GM13977 (cell line): ENCODE measurements around the gene ENAH.
A peak's percentile ranks its signal among the peaks of the same experiment; 100 is the strongest.

ENCODE experiments used
- DNase-seq: peaks from one replicate; pipeline ENCODE4 v3.0.0; 2012; ENCODE audit warnings: low spot score
- CTCF ChIP-seq: IDR thresholded peaks from 2 replicates; pipeline ENCODE4 v1.5.1; 2012; ENCODE audit warnings: mild to moderate bottlenecking, control low read depth; ENCODE audit not compliant: insufficient read depth; ENCODE audit errors: extremely low read depth, missing control alignments
- in situ Hi-C: fragments of 300-500 bp; cut with MboI; formaldehyde crosslinking; loops from one replicate; pipeline ENCODE4 v1.12.0; 2022; ENCODE audit warnings: low sequenced_read_pairs, low pct_unique_long_range_greater_than_20kb, mixed read lengths, inconsistent platforms; ENCODE audit not compliant: unreplicated experiment

ENAH gene

GRCh38 chr1:225446595-225446960 lies 206.3 kb downstream of the ENAH start:
- DNase-seq: no peak
- in situ Hi-C loops: no loop called here
- TF ChIP-seq CTCF: no peak

DNA sequence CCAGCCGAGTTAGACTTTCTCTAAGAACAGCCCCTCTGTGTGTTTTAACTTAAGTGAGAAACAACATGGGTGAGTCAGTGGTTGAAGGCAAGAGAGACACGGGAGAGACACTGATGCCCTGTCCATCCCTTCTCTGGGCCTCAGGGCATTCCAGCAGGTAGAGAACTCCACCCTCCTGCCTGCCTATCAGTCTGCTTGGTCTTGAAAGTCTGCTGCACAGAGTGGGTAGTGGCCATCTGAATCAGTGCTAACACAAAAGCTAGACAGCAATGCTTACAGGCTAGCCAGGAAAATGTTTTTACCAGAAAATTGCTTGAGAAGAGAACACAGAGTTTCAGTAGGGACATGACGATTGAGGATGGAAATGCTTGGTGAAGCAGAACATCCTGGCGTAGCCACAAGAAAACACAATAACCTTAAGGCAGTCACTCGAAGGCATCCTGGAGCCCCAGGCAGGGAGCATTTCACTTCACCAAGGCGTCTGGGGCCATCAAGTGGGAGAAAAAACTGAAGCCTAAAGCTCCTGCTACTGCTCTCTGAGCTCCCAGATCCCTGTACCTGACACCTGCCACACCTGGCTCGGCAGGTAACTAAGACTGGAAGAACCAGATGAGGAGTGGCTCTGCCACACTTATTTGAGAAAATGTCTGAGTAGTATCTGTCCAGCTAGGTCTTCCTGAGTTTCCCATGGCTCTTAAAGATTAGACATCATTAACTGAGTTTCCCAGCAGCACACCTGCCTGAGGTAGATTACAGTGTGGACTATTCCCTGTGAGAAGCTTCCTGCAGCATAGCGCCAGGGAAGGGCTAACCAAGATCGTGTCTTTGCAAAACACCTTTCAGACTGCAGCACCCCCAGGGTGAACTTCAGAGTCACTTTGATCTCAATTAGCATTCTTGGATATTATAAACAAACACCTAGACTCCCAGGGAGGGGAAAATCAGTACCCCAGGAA lies 207.0 kb downstream of the ENAH start:
- no peak for TF ChIP-seq CTCF
- DNase-seq: no peak
- in situ Hi-C loops: no loop called here

- in situ Hi-C loops: no loop called here
- no peak for DNase-seq
- TF ChIP-seq CTCF: no peak
Measured at GRCh38 chr1:225442123-225442505, 210.8 kb downstream of the ENAH start.

DNA sequence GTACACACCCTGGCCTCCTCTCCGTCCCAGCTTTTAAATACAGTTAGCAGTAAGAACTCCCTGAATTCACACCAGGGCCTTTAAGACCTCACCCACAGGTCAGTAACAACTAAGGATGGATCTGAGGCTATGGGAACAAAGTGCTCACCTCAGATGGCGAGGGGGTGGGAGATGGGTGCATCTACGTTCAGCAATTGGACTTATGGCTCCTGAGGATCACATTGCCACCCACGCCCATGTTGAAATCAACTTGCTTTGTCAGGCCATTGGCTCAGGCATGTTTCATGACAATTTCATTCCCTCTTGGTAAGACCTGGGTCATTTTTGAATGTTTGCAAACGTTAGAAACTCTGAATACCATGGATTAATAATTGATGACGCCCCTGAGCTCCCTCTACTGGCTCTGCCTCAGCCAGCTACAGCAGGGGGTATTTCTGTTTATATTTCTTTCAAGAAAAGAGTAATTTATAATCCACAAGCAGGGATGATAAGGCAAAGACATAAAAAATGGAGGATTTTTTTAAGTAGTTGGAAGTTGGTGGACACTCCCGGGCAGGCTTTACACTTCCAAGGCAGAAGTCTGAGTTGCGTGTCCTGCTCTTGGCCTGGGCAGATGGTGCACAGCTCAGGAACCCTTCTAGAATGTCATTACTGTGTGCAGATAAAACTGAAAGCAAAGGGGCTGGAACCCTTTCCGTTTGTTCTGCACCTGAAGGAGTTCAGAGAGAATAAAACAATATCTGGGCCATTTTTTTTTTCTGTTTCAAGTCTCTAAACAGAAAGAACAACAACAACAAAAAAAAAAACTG lies 211.4 kb downstream of the ENAH start:
- no peak for DNase-seq
- in situ Hi-C loops: no loop called here
- peak; percentile 50 for TF ChIP-seq CTCF

DNA sequence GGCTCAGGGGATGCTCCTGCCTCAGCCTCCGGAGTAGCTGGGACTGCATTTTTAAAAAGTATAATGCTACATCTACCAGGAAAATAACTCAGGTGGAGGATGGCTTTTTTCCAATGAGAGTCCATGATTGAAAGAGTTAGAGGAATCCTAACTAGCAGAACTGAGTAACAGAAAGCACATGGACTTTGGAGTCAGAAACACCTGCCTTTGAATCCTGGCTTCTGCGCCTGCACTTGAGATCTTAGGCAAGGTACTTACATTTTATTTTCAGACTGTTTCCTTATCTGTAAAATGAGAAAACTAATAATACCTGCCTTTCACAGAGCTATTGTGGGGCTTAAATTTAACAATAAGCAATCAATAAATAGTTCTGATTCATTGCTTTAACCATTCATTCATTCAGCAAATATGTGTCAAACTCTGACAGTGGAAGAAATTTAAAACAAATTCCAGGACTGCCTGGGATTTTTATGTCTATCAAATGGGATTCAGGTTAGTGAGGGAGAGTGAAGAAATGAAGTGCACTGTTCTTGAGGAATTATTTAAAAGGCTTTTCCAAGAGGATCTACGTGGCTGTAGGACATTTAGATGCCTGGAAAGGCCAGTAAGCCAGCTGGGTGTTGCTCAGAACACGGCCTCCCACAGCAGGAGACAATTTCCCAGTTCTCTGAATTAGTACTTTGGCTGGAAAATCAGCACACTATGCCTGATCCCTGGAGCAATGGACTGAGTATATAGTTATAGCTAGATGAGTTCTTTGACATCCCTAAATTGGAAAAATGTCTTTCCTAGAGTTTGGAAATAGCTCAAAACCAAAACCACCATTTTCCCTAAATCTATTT lies 212.3 kb downstream of the ENAH start:
- no peak for TF ChIP-seq CTCF
- in situ Hi-C loops: no loop called here
- no peak for DNase-seq

DNA sequence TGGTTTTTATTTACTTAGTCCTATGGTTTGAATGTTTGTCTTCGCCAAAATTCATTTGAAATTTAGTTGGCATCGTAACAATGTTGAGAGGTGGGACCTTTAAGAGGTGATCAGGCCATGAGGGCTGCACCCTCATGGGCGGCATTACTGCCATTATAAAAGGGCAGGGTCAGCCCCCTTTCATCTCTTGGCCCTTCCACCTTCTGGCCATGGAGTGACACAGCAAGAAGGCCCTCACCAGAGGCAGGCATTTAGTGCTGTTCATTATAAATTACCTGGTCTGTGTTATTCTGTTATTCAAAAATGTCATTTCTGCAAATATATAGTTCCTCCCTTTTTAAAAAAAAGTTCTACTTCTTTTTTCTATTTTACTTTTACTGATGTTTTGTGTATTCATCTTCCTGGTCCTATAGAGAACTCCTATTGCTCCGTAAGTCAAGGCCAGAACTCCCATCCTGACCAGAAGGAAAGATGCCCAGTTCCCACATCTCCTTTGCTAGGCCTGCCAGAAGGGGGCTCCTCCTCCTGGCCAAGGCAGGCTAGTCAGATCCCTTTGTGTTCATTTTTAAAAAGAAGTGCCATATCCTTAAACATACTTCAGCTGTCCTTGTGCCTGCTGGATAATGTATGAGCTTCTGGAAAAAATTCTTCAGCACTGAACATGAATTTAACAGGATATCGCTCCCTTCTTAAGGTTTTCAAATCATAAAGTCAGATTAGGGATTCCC lies 215.0 kb downstream of the ENAH start:
- no peak for DNase-seq
- peak; percentile 30 for TF ChIP-seq CTCF
- in situ Hi-C loops: no loop called here
